Esophagus (tissue), 2 donors: ENCODE measurements around the gene EIF2S3B. TPM values are rescaled to one million over a fixed set of nuclear protein-coding genes. Genes with fewer than 3 reads are reported as not detected.
"Not testable (repeated sequence)": the region's sequence is repeated elsewhere in the genome, so short reads cannot be mapped to it uniquely, and the experiment has no call there.

Experiments used
- H3K27ac ChIP-seq, 2 donors: one replicate each; pipeline ENCODE4 v1.5.1; 2013; ENCODE audit warnings: low read depth in 2 of 2, mild to moderate bottlenecking in 2 of 2, inconsistent platforms in 1 of 2, low read length in 1 of 2, moderate library complexity in 1 of 2
- H3K27me3 ChIP-seq, 2 donors: one replicate each; pipeline ENCODE4 v1.6.1; 2013; ENCODE audit warnings: low read length in 2 of 2, control low read depth in 1 of 2, mild to moderate bottlenecking in 1 of 2; ENCODE audit not compliant: insufficient read depth in 2 of 2, control insufficient read depth in 1 of 2
- H3K36me3 ChIP-seq, 2 donors: one replicate each; pipeline ENCODE4 v1.6.1; 2013; ENCODE audit warnings: low read length in 1 of 2; ENCODE audit not compliant: control insufficient read depth in 2 of 2, insufficient read depth in 2 of 2
- H3K4me1 ChIP-seq, 2 donors: one replicate each; pipeline ENCODE4 v1.6.1; 2013; ENCODE audit warnings: low read length in 1 of 2; ENCODE audit not compliant: control insufficient read depth in 2 of 2, insufficient read depth in 2 of 2
- H3K4me3 ChIP-seq, 2 donors: one replicate each; pipeline ENCODE4 v1.5.1; 2013; ENCODE audit warnings: low read length in 2 of 2, mild to moderate bottlenecking in 2 of 2, low read depth in 1 of 2, moderate library complexity in 1 of 2
- H3K9me3 ChIP-seq, 2 donors: one replicate each; pipeline ENCODE4 v1.6.1; 2013; ENCODE audit warnings: mild to moderate bottlenecking in 2 of 2, low read depth in 1 of 2, low read length in 1 of 2, moderate library complexity in 1 of 2; ENCODE audit not compliant: control insufficient read depth in 2 of 2, insufficient read depth in 1 of 2
- WGBS, 2 donors: extraction: QIAGEN DNeasy Blood & Tissue Kit; methylation state at CpG; one replicate each; pipeline ENCODE4 v1.1.7; 2013; 5-methylcytosine and 5-hydroxymethylcytosine counted together
- polyA plus RNA-seq, 2 donors: library from polyadenylated mRNA; stranded (reverse); fragments of 200-250 nt; gene quantifications; one replicate each; pipeline ENCODE4 v1.2.3, GENCODE V29; 2013
- donor health status: healthy with polysubstance abuse.
- donor health status: Bipolar disorder and iron deficiency.

EIF2S3B gene
- under 1 TPM; 0.32 to 0.45 TPM for polyA plus RNA-seq

DNA sequence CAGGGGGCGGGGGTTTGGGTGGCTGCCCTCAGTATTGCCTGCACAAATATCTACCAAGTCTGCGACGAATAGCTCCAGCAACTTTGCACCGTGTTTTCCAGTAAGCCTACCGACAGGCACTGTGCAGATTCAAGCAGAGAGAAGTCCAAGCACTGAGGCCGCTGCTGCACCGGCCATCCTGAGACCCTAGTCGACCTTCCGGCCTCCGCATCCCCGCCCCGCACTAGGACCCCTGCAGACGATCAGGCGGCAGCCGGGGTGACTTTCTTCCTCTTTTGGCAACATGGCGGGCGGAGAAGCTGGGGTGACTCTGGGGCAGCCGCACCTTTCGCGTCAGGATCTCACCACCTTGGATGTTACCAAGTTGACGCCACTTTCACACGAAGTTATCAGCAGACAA lies at the start of gene EIF2S3B:
EIF2S3B (plus strand) TSS at position 271 of the 400 bp plus-strand sequence; CDS start at position 284, 13 bp downstream.
- H3K4me3 ChIP-seq = no peak within 1 kb of the TSS
- no peaks in the 10 kb centered on the region for H3K27me3 ChIP-seq
- no peaks in the 10 kb centered on the region for H3K4me1 ChIP-seq
- H3K27ac ChIP-seq = no peak within 1 kb of the TSS
- no peaks in the 10 kb centered on the region for H3K9me3 ChIP-seq
- 96% methylated on average over 21 to 22 of the region's 22 CpGs for WGBS, 2 donors
- no peaks in the 10 kb centered on the region for H3K36me3 ChIP-seq

DNA sequence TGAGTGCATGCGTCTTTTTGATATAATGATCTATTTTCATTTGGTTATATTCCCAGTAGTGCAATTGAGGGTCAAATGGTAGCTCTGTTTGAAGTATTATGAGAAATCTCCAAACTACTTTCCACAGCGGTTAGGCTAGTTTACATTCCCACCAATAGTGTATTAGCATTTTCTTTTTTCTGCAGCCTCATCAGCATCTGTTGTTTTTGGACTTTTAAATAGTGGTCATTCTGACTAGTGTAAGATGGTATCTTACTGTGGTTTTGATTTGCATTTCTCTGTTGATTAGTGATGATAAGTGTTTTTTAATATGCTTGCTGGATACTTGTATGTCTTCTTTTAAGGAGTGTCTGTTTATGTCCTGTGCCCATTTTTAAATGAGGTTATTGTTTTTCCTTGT lies 48.8 kb upstream of the EIF2S3B start:
- Histone ChIP-seq H3K4me3 (no peak overlapping the region), H3K27ac (no peak overlapping the region), H3K4me1 (no peaks in the 10 kb centered on the region), H3K27me3 (no peaks in the 10 kb centered on the region), H3K9me3 (peaks cover 3 to 5% of the 10 kb centered on the region in 2 donors), H3K36me3 (no peaks in the 10 kb centered on the region)
- 87% methylated on average over 2 of the region's 2 CpGs for WGBS, 2 donors

DNA sequence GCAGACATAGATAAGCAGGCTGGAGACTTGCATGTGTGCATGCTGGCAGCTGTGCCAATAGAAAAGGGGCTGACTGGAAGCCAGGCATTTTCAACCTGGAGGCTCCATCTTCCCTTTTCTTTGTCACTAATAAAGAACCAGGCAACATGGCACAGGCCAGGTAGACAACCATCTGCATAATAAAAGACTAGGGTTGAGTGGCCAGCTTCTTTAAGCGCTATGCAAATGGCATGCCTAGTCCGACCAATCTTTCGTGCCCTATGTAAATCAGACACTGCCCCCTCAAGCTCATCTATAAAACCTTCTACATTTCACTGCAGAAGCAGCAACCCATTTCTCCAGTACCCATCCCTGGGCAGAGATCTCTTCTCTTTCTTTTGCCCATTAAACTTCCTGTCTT lies 47.9 kb upstream of the EIF2S3B start:
- WGBS, 2 donors = 94 to 98% methylated on average over 3 of the region's 3 CpGs
- Histone ChIP-seq H3K27me3 (no peaks in the 10 kb centered on the region), H3K4me3 (no peak overlapping the region), H3K27ac (no peak overlapping the region), H3K4me1 (no peaks in the 10 kb centered on the region), H3K9me3 (peaks cover 3 to 5% of the 10 kb centered on the region in 2 donors), H3K36me3 (no peaks in the 10 kb centered on the region)

DNA sequence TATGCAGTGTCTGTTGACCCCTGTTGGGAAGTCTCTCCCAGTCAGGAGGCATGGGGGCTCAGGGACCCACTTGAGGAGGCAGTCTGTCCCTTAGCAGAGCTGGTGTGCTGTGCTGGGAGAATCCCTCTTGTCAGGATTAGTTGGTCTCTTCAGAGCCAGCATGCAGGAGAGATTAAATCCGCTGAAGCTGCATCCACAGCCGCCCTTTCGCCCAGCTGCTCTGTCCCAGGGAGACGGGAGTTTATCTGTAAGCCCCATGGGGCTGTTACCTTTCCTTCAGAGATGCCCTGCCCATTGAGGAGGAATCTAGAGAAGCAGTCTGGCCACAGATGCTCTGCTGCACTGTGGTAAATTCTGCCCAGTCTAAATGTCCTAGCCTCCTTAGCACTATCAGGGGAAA lies 39.4 kb upstream of the EIF2S3B start:
- H3K4me3 ChIP-seq = no peak overlapping the region
- H3K36me3 ChIP-seq = no peaks in the 10 kb centered on the region
- 69 to 88% methylated on average over 4 of the region's 4 CpGs for WGBS, 2 donors
- H3K4me1 ChIP-seq = no peaks in the 10 kb centered on the region
- no peak overlapping the region for H3K27ac ChIP-seq
- no peaks in the 10 kb centered on the region for H3K27me3 ChIP-seq
- no peaks in the 10 kb centered on the region for H3K9me3 ChIP-seq

DNA sequence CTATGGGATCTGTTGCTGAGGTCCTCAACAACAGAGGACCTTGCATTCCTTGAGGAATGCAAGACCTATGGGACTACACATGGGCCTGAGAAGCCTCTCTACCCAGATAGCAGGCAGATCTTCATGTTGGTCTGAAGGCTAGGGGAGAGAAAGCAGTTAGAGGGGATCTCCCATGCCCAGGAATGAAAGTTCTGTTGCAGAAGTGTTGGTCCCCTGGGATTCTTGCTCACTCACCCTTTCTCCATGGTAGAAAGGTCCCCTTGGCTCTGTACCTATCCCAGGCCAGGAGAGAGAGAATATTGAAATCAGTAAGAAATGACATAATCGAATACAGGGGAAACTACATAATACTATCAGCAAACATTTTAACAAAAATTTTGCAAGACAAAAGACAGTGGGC lies 36.0 kb upstream of the EIF2S3B start:
- Histone ChIP-seq H3K9me3 (no peaks in the 10 kb centered on the region), H3K36me3 (no peaks in the 10 kb centered on the region), H3K27ac (no peak overlapping the region), H3K27me3 (no peaks in the 10 kb centered on the region), H3K4me1 (no peaks in the 10 kb centered on the region), H3K4me3 (no peak overlapping the region)
- 85 to 86% methylated on average over 1 of the region's 1 CpG for whole genome bisulfite sequencing, 2 donors

DNA sequence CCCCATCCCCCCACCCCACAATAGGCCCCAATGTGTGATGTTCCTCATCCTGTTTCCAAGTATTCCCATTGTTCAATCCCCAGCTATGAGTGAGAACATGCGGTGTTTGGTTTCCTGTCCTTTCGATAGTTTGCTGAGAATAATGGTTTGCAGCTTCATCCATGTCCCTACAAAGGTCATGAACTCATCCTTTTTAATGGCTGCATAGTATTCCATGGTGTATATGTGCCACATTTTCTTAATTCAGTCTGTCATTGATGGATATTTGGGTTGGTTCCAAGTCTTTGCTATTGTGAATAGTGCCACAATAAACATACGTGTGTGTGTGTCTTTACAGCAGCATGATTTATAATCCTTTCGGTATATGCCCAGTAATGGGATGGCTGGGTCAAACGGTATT lies 32.9 kb upstream of the EIF2S3B start:
- H3K27me3 ChIP-seq, H3K4me1 ChIP-seq, H3K9me3 ChIP-seq, H3K27ac ChIP-seq, H3K36me3 ChIP-seq, H3K4me3 ChIP-seq: not testable (repeated sequence)
- 92 to 94% methylated on average over 5 of the region's 5 CpGs for WGBS, 2 donors

DNA sequence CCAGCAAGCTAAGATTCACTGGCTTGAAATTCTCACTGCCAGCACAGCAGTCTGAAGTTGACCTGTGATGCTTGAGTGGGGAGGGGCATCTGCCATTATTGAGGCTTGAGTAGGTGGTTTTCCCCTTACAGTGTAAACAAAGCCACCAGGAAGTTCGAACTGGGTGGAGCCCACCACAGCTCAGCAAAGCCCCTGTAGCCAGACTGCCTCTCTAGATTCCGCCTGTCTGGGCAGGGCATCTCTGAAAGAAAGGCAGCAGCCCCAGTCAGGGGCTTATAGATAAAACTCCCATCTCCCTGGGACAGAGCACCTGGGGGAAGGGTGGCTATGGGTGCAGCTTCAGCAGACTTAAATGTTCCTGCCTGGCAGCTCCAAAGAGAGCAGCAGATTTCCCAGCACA lies 23.8 kb upstream of the EIF2S3B start:
- not testable (repeated sequence) for H3K27ac ChIP-seq, H3K9me3 ChIP-seq, H3K36me3 ChIP-seq, H3K4me1 ChIP-seq, H3K4me3 ChIP-seq, H3K27me3 ChIP-seq
- WGBS, 2 donors = 36 to 42% methylated on average over 2 of the region's 2 CpGs

DNA sequence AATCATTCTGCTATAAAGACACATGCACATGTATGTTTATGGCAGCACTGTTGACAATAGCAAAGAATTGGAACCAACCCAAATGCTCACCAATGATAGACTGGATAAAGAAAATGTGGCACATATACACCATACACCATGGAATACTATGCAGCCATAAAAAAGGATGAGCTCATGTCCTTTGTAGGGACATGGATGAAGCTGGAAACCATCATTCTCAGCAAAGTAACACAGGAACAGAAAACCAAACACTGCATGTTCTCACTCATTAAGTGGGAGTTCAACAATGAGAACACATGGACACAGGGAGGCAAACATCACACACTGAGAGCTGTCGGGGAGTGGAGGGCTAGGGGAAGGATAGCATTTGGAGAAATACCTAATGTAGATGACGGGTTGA lies 18.4 kb upstream of the EIF2S3B start:
- H3K27me3 ChIP-seq, H3K36me3 ChIP-seq, H3K9me3 ChIP-seq, H3K4me3 ChIP-seq, H3K4me1 ChIP-seq, H3K27ac ChIP-seq: not testable (repeated sequence)
- WGBS, 2 donors = 93 to 94% methylated on average over 2 of the region's 2 CpGs

DNA sequence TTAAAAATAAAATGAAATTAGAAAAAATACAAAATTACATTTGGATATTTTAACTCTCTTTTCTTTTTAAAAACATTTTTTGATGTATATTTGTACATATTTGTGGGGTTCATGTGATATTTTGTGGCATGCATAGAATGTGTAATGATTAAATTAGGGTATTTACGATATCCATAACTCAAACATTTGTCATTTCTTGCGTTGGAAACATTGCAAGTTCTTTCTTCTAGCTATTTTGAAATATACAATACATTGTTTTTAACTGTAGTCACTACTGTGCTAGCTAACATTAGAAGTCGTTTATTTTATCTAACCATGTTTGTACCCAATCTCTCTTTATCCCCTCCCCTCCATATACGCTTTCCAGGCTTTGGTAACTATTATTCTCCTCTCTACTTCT lies 13.9 kb upstream of the EIF2S3B start:
- Histone ChIP-seq H3K4me3 (no peak overlapping the region), H3K9me3 (no peaks in the 10 kb centered on the region)
- 79 to 80% methylated on average over 4 of the region's 4 CpGs for WGBS, 2 donors

DNA sequence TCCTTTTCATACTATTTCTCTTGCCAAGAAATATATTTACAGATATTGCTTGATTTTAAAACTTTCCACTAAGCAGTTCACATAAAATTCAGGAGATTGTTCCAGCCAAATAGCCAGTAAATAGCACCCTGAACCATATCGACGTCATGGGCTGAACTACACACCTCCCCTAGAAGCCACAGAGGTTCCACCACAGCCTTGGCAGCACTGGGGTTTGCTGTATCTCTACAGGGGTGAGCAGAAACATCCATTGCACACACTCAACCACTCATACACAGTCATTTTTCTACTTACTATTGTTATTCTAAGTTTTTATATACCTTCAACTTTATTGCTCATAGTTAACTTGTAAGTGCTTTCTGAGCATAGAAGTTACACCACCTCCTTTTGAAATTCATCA lies 8.1 kb upstream of the EIF2S3B start:
- Histone ChIP-seq H3K27ac (no peak overlapping the region), H3K27me3 (no peaks in the 10 kb centered on the region), H3K4me1 (no peaks in the 10 kb centered on the region), H3K4me3 (no peak overlapping the region), H3K36me3 (no peaks in the 10 kb centered on the region), H3K9me3 (no peaks in the 10 kb centered on the region)
- WGBS, 2 donors = 56 to 68% methylated on average over 2 of the region's 2 CpGs

More for the DNA sequence above, 13.9 kb upstream of the EIF2S3B start:
- no peaks in the 10 kb centered on the region for H3K27me3 ChIP-seq
- H3K27ac ChIP-seq = no peak overlapping the region
- no peaks in the 10 kb centered on the region for H3K36me3 ChIP-seq
- no peaks in the 10 kb centered on the region for H3K4me1 ChIP-seq
